Right kidney (tissue), 1 donor: ENCODE measurements around the gene DLG2.
A peak's percentile ranks its signal among the peaks of the same experiment; 100 is the strongest.

Source experiments
- DNase-seq: peaks from one replicate; pipeline ENCODE4 v3.0.0-alpha.2; 2016

The DLG2 gene

GRCh38 chr11:83697518-83697917 lies 1929.6 kb downstream of the DLG2 start:
- DNase-seq = no peak

GRCh38 chr11:83695046-83695445 lies 1932.1 kb downstream of the DLG2 start:
- no peak for DNase-seq

GRCh38 chr11:83694191-83694910 lies 1932.8 kb downstream of the DLG2 start:
- no peak for DNase-seq

GRCh38 chr11:83693306-83693992 lies 1933.7 kb downstream of the DLG2 start:
- no peak for DNase-seq

GRCh38 chr11:83692675-83693074 lies 1934.5 kb downstream of the DLG2 start:
- no peak for DNase-seq

- DNase-seq = no peak
Measured at GRCh38 chr11:83691451-83691950, 1935.6 kb downstream of the DLG2 start.

- no peak for DNase-seq
Measured at GRCh38 chr11:83689144-83689780, 1937.9 kb downstream of the DLG2 start.

- DNase-seq = no peak
Measured at GRCh38 chr11:83687787-83688186, 1939.4 kb downstream of the DLG2 start.

GRCh38 chr11:83685730-83686129 lies 1941.4 kb downstream of the DLG2 start:
- no peak for DNase-seq

- DNase-seq = no peak
Measured at GRCh38 chr11:83684071-83684470, 1943.1 kb downstream of the DLG2 start.

GRCh38 chr11:83682611-83682973 lies 1944.6 kb downstream of the DLG2 start:
- no peak for DNase-seq

GRCh38 chr11:83681906-83682610 lies 1945.1 kb downstream of the DLG2 start:
- DNase-seq = no peak

GRCh38 chr11:83681031-83681781 lies 1945.9 kb downstream of the DLG2 start:
- peak; percentile 15 for DNase-seq

GRCh38 chr11:83680321-83680720 lies 1946.8 kb downstream of the DLG2 start:
- DNase-seq = no peak

GRCh38 chr11:83678831-83679584 lies 1948.1 kb downstream of the DLG2 start:
- DNase-seq = no peak

GRCh38 chr11:83677730-83678129 lies 1949.4 kb downstream of the DLG2 start:
- no peak for DNase-seq

- no peak for DNase-seq
Measured at GRCh38 chr11:83676056-83676601, 1951.0 kb downstream of the DLG2 start.

GRCh38 chr11:83674102-83674896 lies 1952.8 kb downstream of the DLG2 start:
- no peak for DNase-seq

- no peak for DNase-seq
Measured at GRCh38 chr11:83671289-83671688, 1955.9 kb downstream of the DLG2 start.

GRCh38 chr11:83666149-83666548 lies 1961.0 kb downstream of the DLG2 start:
- no peak for DNase-seq
